Measurements from ENCODE around the gene EGFR.

EGFR gene

DNA sequence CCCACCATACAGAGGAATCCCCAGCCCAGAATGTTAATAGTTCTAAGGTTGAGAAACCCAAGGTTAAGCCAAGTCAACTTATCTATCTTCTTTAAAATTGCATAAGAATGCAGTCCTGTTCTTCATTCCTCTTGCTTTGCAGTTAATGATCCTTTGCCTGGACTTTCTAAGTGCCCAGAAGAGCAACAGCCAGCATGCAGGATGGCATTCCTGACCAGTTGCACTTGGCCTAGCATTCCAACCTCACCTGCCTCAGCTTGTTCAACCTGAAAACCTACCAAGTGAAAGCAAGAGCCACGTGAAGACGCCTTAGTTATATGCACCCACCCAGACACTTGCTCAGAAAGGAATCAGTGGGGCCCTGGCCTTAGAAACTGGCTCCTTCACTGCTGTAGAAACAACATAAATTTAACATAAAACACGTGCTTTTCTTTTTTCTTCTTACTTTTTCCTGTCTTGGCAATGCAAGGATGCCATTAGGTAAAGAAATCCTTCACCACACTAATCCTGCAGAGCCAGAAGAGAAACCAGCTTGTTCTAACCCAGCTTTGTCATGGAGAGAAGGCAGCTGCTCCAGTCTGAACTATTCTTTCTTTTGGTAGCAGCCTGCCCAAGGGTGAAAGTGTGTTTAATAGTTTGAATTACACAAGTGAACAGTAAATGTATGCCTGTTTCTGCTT is 25.0 kb downstream of the EGFR start:
- no peak for DNase-seq

GRCh38 chr7:55044371-55044717 is 25.5 kb downstream of the EGFR start:
- DNase-seq, result no peak

GRCh38 chr7:55044791-55045190 is 26.0 kb downstream of the EGFR start:
- no peak for DNase-seq

DNA sequence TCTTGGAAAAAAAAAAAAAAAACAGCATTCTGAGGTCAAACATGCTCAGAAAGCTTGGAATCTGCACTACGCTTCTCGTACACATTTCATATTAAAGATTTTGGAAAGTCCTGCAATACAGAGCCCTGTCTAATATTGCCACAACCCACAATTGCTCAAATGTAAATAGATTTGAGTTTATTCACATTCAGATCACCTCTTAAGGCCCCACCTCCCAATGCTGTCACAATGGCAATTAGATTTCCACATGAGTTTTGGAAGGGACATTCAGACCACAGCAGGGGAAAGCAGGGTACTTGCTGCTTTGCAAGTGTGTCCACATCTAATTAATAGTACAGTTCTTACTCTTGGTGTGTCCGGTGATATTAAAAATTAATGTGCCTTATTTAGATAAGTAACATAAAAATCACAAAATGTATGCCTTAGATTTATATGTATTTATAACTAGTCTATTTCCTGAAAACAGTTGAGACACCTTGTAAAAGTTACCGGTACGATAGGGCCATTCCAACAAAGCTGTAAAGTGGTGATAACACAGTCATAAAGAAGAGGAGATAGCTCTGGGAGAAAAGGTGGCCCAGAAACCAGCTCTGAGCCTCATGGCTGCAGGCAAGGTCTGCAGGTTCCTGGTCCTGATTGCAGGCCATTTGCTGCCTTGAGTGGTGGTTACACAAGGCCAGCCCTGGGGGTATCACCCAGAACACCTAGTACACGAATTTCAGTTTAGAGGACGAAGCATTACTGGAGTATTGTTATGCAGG is 27.9 kb downstream of the EGFR start:
- DNase-seq, result no peak

DNA sequence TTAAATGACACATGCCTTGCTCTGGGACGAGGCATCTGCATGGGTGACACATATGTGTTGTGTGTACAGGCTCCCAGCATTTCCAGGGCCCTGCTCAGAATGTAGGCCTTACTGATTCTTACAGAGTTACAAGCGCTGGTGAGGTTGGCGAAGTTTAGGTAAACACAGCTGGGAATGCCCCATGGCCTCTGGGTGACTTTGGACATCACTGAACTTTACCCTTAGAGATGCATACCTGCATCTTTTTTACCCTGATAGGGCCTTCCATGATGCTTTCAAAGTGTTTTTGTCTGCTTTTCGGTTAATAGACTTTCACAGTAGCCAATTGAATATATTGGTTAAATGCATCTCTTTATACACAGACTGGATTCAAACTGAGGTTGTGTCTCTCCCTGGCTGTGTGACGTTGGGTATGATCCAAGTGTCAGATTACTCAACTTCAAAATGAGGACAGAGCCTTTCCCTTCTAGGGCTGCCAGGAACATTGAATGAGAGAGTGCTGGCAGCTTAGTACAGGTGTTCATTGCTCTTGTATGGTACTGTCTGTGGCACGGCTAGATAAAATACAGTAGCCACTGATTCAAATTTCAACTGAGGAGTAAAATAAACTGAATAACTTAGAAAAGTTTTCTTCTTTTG is 29.5 kb downstream of the EGFR start:
- DNase-seq, result no peak

- DNase-seq, result no peak
Measured at GRCh38 chr7:55050281-55050680, 31.5 kb downstream of the EGFR start.

DNA sequence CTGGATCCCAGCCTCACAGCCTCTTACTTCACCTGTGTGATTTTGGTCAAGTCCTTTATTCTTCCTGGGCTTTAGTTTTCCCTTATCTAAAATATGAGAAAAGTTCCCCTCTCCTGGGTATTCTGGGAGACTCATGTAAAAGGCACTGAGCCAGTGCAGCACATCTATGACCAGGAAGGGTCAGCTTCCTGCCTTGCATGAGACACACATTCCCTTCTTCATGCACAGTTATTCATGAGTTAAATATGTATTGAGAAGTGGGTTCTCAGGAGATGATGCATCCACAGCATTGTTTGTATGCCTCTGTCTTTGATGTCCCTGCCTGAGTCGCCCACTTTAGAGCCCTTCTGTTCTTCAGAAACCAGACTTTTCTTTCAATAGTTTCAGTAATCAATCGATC is 33.3 kb downstream of the EGFR start:
- DNase-seq, result no peak

- DNase-seq, result no peak
Measured at GRCh38 chr7:55052741-55053427, 34.1 kb downstream of the EGFR start.

GRCh38 chr7:55053651-55054571 is 35.1 kb downstream of the EGFR start:
- no peak for DNase-seq

- DNase-seq, result no peak
Measured at GRCh38 chr7:55054758-55055157, 35.9 kb downstream of the EGFR start.

DNA sequence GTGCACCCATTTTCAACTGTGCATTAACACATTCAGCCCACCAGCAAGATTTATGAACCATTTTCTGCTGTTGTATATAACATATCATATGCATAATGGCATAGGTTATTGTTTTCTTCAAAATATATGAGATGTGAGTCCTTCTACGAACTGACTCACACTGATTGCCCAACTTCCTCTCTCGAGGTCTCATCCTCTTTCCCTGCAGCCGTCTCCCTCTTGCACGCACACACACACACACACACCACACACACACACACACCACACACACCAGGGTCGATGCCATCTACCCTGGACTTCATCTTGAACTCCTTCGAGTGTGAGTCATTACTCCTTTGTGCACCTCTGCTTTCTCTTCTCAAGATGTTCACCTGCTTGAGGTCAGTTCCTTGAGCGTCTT is 36.7 kb downstream of the EGFR start:
- no peak for DNase-seq

- DNase-seq, result no peak
Measured at GRCh38 chr7:55056068-55056467, 37.3 kb downstream of the EGFR start.

GRCh38 chr7:55056577-55057480 is 38.0 kb downstream of the EGFR start:
- no peak for DNase-seq

DNA sequence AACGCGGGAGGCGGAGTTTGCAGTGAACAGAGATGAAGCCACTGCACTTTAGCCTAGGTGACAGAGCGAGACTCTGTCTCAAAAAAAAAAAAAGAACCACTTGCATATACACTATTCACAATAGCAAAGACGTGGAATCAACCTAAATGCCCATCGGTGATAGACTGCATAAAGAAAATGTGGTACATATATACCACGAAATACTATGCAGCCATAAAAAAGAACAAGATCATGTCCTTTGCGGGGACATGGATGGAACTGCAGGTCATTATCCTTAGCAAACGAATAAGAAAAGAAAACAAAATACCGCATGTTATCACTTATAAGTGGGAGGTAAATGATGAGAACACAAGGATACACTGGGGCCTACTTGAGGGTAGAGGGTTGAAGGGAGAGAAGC is 39.5 kb downstream of the EGFR start:
- DNase-seq, result no peak

GRCh38 chr7:55059021-55059420 is 40.2 kb downstream of the EGFR start:
- no peak for DNase-seq

- no peak for DNase-seq
Measured at GRCh38 chr7:55060085-55060484, 41.3 kb downstream of the EGFR start.

DNA sequence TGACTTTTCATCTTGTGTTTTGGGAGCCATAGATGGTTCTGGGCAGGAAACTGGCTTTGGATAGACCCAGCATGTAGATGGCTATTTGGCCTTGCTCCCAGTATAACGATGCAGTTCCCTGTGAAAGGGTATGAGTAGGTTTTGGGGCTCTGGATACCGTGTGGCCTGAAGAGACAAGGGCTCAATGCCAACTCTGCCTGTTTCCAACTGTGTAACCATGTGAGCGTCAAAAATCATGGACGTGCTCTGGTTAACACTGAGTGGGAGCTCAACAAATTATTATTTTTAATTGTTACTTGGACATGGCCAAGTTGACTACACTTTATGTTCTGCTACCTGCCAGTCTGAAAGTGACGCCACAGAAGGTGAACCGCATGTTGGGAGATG is 41.8 kb downstream of the EGFR start:
- no peak for DNase-seq

DNA sequence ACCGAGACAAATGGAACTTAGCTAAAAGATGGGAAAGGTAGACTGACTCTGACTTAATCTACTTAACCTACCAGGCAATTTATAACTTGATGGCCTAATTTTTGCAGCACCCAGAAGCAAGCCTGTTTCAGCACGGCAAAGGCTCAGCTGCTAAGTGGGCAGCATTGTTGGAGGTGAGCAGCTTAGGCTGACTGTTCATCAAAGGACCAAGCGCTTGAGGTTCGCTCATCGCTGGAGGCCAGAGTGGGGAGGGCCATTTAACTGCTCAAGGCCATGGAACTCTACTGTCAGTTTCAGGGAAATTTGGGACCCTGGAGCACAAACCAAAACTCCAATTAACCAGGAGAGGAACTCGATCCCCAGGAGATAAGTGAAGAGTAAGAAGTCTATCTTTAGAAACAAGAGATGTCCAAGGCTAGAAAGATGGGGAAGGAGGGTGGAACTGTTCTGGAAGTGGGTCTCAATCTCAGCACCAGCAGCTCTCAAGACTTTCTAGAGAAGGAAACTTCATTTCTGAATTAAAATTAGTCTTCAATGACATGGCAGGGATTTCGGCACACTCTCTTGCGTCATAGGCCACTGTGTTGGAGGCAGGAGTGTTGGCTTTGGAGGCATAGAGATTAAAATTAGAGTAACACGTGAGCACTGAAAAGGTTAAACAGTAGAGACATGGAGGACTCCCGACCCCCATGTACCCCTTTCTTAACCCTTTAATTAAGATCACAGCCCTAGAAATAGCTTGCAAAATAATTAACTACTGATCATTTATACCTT is 43.1 kb downstream of the EGFR start:
- no peak for DNase-seq

DNA sequence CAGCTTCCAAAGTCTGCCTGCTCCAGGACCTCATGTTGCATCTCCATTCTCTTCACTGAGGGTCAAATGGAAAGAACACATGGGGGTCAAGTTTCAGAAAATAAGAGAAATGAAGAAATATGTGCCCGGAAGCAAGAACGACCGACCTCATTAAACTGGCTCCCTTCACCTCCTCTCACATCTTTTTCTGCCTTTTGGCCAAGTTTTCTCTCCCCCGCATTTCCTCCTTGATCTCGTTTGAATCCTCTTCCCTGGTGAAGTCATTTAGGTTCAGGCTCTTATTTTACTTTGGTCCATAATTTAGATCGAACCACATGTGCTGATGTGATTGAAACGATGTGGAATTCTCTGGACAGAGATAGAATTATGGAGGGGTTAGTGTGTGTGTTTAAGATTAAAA is 44.2 kb downstream of the EGFR start:
- DNase-seq, result no peak

DNA sequence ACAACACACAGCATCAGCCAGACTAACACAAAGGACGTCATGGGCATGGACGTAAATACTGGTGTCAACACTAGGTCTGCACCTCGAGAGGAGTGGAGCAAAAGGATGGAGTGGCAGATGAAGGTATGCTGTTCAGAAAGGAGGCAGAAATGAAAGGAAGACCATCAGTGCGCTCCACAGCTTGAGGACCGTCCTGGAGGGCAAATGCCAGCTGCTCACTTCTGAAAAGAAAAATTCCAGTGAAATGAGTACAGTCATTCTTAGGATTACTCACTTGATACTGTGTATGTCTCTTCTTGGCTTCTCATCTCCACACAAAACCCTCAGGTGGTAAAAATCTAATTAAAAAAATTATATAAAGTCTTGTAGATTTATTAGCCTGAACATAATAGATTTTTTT is 44.8 kb downstream of the EGFR start:
- DNase-seq, result no peak

GRCh38 chr7:55065079-55065478 is 46.3 kb downstream of the EGFR start:
- DNase-seq, result no peak
